ENCODE measurements around the gene TMEM255A. TPM values are rescaled to one million over a fixed set of nuclear protein-coding genes. Genes with fewer than 3 reads are reported as not detected.

TMEM255A gene
- 1 to 10 TPM in 2 of 4 donors, under 1 TPM in 2; 0.13 to 4.0 (median 1.7) TPM for total RNA-seq

GRCh38 chrX:120310861-120311726, at the start of gene TMEM255A:
TSS of gene TMEM255A (minus strand) at chrX:120311461. CDS start at chrX:120311309, 152 bp downstream.
- no peaks in the 10 kb centered on the region for H3K9me3 ChIP-seq
- peak within 1 kb of the TSS; percentile 29 to 65 (median 41) for H3K4me3 ChIP-seq
- no peak for DNase-seq
- H3K27ac ChIP-seq: peak within 1 kb of the TSS in 1 of 4 donors; percentile 14
- no peaks in the 10 kb centered on the region for H3K36me3 ChIP-seq
- H3K4me1 ChIP-seq: peaks cover 0 to 27% (median 8%) of the 10 kb centered on the region in 3 donors
- WGBS, 2 donors: 47% methylated on average over 11 of the region's 49 CpGs; no CpG with 5 or more reads in 1 of the 2 donors
- peaks cover 0 to 30% (median 0%) of the 10 kb centered on the region in 4 donors for H3K27me3 ChIP-seq
- TF ChIP-seq POLR2A (IDR thresholded peaks at IDR 0.05) (no peak), CTCF (IDR thresholded peaks at IDR 0.05) (no peak)
- intact Hi-C loops (cut with DNase I): no loop called here

GRCh38 chrX:120358737-120359456, 47.6 kb upstream of the TMEM255A start:
- Histone ChIP-seq H3K27ac (no peak overlapping the region), H3K36me3 (no peaks in the 10 kb centered on the region), H3K9me3 (no peaks in the 10 kb centered on the region), H3K4me3 (no peak overlapping the region), H3K27me3 (no peaks in the 10 kb centered on the region), H3K4me1 (no peaks in the 10 kb centered on the region)
- WGBS, 2 donors: 10 to 26% methylated on average over 3 to 6 of the region's 7 CpGs
- TF ChIP-seq CTCF (IDR thresholded peaks at IDR 0.05) (no peak), POLR2A (IDR thresholded peaks at IDR 0.05) (no peak)
- DNase-seq: no peak
- intact Hi-C loops (cut with DNase I): no loop called here

- no peaks in the 10 kb centered on the region for H3K36me3 ChIP-seq
- no peak overlapping the region for H3K4me3 ChIP-seq
- H3K27me3 ChIP-seq: no peaks in the 10 kb centered on the region
- whole genome bisulfite sequencing, 2 donors: 63 to 65% methylated on average over 2 of the region's 2 CpGs
- no peak for TF ChIP-seq CTCF (IDR thresholded peaks at IDR 0.05)
- TF ChIP-seq POLR2A (IDR thresholded peaks at IDR 0.05): no peak
- DNase-seq: no peak
- no peaks in the 10 kb centered on the region for H3K9me3 ChIP-seq
- intact Hi-C loops (cut with DNase I): no loop called here
- no peaks in the 10 kb centered on the region for H3K4me1 ChIP-seq
- no peak overlapping the region for H3K27ac ChIP-seq
Observed at GRCh38 chrX:120357186-120357585, 45.9 kb upstream of the TMEM255A start.

GRCh38 chrX:120356084-120356483, 44.8 kb upstream of the TMEM255A start:
- WGBS, 2 donors: 60 to 63% methylated on average over 3 of the region's 3 CpGs
- Histone ChIP-seq H3K36me3 (no peaks in the 10 kb centered on the region), H3K4me3 (no peak overlapping the region), H3K9me3 (no peaks in the 10 kb centered on the region), H3K4me1 (no peaks in the 10 kb centered on the region), H3K27ac (no peak overlapping the region), H3K27me3 (no peaks in the 10 kb centered on the region)
- intact Hi-C loops (cut with DNase I): no loop called here
- DNase-seq: no peak
- TF ChIP-seq POLR2A (IDR thresholded peaks at IDR 0.05): no peak
- TF ChIP-seq CTCF (IDR thresholded peaks at IDR 0.05): no peak
